ENCODE results near the gene DAB2IP.
"Not testable (repeated sequence)": the region's sequence is repeated elsewhere in the genome, so short reads cannot be mapped to it uniquely, and the experiment has no call there.

The DAB2IP gene

DNA sequence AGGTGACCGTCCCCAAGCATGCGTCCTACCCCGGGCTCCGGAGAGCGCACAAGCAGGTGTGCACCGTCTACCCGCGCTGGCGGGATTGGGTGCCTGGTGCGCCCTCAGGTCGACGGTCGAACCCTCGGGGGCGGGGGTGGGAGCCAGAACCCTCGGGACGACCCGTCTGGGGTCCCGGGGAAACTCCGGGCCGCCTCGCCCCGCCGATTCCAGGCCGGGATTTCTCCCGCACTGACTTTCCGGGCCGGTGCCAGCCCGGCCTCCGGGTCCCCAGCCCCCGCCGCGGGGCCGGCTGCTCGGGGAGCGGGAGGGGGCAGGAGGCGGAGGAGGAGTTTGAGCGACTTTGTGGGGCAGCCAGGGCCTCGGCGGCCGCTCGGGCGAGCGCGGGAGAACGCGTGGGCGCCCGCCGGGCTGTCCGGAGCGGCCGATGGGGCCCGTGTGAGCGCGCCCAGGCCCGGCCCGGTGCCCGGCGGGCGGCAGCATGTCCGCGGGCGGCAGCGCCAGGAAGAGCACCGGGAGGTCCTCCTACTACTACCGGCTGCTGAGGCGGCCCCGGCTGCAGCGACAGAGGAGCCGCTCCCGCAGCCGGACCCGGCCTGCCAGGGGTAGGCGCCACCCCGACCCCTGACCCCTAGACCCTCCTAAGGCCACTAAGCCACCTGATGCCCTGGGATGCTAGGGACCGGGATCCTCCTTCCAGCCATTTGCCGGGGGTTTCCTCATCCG lies at the start of gene DAB2IP:
Gene DAB2IP, plus strand, starts transcription at position 340 of the 726 bp plus-strand sequence. Its CDS starts 142 bp downstream, at position 482.
- DNase-seq, result no peak

GRCh38 chr9:121603028-121603427 lies 48.4 kb upstream of the DAB2IP start:
- no peak for DNase-seq

DNA sequence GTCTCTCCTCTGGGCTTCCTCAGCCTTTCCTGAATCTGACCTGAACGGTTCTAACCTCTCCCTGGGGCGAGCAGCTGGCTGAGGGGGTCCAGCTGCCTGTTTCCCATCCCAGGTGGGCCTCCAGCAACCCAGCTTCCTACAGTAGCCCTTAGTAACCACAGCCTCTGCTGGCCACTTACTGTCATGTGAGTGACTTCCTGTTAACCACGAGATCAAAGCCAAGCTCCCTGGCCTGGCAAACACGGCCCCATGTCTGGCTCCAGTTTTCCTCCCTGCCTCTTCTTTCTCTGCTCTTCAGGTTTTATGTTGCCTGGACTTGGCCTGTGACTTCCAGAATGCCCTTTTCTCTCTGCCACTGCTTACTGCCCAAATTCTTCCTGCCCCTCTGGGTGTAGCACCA lies 47.2 kb upstream of the DAB2IP start:
- DNase-seq, result no peak

DNA sequence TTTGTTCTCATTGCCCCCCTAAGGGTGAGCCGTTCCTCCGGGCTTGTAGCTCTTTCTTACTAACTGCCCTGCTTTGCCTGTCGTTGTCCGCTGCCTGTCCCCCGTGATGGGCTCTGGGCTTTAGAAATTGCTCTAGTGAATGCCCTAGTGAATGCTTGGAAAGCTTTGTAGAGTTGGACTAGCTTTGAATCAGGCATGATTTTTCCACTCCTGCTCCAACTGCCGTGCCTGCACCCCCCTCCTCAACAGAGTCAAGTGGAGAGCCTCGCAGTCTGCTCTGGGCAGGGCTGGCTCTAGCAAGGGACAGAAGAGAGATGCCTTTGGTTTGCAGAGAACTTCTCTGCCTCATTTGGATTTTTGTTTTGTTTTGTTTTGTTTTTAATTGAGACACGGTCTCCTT lies 46.8 kb upstream of the DAB2IP start:
- DNase-seq, result no peak

DNA sequence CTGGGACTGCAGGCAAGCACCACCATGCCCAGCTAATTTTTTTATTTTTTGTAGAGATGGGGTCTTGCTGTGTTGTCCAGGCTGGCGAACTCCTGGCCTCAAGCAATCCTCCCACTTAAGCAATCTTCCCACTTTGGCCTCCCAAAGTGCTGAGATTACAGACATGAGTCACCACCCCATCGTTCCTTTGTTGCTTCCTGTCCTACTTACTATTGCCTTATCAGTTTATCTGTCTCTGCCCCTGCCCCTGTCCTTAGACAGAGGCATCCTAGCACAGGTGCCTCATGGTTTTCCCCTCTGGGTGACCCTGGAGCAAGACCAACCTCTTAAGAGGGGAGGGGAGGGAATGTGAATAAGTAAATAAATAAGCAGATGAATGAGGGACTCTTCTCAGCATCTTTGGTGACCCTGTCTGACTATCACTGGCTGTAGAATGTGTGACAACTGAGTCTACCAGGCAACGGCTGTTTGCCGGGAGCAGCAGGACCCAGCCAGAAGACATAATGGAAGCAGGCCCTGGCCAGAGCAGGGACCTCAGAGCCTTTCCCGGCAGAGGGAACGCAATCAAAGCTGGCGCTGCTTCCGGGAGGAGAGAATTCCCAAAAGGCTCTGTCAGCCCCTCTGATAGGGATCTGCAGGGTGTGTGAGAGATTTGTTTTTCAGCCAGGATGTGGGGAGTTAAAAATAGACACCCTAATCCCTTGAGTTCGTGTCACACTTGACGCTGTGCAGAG lies 43.8 kb upstream of the DAB2IP start:
- no peak for DNase-seq

GRCh38 chr9:121608168-121608853 lies 43.1 kb upstream of the DAB2IP start:
- DNase-seq, result no peak

DNA sequence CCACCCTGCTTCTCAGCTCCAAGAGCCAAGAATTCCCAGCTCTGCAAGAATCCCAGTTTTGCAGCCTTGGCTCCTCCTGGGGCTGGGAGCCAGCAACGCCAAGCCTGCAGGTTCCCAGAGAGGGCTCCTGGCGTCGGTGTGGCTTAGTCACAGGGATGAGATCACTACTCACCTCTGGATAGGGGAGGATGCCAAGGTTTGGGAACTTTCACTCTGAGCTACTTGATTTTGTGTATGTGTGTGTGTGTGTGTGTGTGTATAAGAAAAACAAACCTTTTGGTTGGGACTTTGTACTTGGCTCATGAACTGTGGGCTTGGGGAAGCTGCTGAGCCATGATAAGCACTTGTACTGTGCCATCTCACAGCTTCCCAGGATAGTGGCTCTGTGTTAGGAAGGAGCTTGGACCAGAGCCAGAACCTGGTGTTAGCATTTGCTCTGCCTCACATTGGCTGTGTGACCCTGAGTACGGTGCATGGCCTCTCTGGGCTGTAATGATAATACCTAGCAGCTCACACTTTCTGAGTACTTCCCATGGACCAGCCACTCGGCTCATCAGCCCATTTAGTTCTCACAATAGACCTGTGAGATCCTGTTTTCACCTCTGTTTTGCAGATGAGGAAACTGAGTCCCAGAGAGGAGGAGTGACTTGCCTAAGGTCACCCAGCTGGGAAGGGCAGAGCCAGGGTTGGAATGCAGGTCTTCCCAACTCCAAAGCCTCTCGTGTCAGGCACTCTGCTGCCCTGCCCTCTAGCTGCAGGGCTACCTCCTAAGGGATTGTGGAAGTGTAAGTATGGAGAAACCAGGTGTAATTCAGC lies 41.4 kb upstream of the DAB2IP start:
- DNase-seq, result no peak

DNA sequence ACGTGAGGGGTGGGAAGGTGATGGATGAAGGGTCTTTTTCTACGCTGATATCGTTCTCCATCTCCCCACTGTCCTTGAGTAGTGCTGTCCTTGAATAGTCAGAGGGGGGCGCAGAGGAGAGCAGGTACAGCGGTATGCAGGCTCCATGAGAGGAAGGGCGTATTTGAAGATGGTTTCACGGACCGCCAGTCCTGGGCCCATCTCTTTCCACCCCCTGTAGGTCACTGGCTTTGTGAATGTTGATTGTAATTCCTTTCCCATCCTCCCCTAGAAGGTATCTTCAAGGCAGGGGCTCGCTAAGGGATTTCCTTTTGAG lies 40.8 kb upstream of the DAB2IP start:
- DNase-seq, result no peak

DNA sequence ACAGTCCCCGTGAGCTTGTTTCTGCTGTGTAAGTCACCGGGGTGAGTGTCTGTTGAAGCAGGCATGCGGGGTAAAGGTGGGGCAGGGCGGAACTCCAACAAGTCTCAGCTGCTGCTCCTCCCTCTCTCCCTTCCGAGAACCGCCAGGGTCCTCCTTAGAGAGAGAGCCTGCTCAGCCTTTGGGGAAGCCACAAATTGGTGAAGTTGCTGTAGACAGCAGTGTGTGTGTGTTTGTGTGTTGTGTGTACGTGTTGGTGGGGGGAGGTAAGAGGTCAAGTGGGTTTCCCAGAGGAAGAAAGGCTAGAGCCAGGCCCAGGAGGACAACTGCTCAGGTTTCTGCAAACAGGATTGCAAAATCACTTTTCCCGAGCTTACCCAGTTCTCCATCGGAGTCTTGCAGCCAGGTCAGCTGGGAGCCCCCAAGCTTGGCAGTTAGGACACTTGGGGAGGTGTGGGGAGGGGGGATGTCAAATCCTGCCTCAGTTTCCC lies 38.9 kb upstream of the DAB2IP start:
- DNase-seq, result no peak

GRCh38 chr9:121613009-121613752 lies 38.3 kb upstream of the DAB2IP start:
- DNase-seq, result no peak

DNA sequence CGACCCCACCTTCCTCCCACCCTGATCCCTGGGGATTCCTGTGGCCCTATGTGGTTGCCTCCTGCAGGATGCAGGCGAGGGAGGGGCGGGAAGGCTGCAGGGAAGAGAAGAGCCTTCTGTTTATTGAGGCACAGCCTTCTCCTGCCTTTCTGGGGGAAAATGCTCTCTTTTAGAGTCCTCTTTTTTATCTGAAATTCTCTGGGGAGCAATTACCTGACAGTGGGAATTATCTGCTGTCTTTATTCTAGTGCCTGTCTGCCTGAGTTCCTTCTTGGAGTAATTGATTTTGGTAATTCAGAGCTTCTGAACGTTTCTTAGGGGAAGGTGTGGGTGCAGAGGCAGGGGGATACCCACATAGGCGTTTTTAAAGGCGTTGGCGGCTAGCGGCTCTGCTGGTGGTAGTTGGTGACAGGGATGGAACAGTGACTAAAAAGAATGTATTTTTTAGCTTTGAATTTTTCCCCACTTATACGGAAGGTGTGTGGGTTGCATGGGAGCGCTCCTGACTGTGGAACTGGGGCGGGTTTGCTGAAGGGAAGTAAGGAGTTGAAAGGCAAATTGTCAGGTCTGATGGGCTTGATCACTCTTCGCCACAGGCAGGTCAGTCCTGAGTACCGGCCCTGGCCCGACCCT lies 35.2 kb upstream of the DAB2IP start:
- DNase-seq, result no peak

DNA sequence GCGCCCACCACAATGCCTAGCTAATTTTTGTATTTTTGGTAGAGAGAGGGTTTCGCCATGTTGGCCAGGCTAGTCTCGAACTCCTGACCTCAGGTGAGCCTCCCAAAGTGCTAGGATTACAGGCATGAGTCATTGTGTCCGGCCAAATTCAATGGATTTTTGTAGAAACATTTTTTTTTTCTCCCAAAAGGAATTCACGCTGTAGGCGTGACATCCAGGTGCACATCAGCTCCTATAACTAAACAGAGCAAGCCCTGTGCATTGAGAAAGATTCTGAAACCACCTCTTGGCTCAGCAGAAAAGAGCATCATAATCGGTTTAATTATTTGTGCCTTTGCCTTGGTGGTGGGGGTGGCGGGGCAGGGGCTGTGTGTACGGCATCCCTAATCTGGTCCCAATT lies 32.9 kb upstream of the DAB2IP start:
- no peak for DNase-seq

DNA sequence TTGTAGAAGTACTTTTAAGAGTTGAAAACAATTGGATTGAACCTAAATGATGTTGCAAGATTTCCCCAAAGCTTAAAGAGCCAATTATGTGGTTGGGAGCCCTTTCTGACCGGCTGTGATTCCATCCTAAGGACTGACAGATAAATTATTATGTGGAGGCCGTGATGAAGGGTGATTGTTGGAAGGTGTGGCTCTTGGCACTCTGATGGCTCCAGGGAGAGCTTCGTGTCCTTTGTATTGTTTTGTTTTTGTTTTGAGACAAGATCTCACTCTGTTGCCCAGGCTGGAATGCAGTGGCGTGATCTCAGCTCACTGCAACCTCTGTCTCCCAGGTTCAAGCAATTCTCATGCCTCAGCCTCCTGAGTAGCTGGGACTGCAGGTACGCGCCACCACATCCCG lies 32.5 kb upstream of the DAB2IP start:
- DNase-seq, result not testable (repeated sequence)

GRCh38 chr9:121619545-121620324 lies 31.7 kb upstream of the DAB2IP start:
- no peak for DNase-seq

GRCh38 chr9:121620325-121620673 lies 31.1 kb upstream of the DAB2IP start:
- no peak for DNase-seq

GRCh38 chr9:121620777-121621449 lies 30.5 kb upstream of the DAB2IP start:
- no peak for DNase-seq

DNA sequence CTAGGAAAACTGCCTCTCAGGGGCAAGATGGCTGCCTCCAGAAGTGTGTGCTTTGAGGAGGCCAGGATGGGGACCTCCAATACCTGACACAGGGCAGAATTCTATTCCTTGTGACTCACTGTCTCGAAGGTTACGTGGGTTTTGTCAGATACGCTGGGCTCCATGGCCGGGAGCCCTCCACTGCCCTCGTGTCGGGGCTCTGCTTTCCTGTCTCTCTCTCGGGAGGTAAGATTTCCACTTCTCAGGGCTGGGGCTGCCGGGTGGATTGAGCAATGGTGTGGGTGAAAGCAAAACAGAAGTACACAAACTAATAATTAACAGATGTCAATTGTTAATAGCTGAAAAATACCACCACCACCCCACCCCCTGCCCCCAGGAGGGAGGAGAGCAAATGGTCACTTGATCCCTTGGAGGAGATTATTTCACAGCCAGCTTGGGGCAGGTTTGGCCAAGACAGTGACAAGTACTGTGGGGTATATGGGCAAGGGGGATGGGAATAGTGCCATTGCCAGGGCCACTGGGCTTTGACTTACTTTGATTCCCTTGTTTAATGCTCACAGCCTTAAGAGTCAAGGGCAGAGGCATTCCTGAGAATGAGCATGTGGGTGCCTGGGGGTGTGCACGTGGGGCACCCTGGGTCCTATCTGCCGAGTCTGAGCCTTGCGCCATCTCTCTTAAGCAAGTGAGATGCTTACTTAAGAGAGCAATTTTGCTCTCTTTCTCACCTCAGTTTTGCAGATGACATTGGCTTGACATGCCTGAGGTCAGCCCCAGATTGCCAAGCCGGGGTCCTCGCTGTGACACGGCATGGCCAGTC lies 28.8 kb upstream of the DAB2IP start:
- no peak for DNase-seq

GRCh38 chr9:121623430-121623829 lies 28.0 kb upstream of the DAB2IP start:
- not testable (repeated sequence) for DNase-seq

DNA sequence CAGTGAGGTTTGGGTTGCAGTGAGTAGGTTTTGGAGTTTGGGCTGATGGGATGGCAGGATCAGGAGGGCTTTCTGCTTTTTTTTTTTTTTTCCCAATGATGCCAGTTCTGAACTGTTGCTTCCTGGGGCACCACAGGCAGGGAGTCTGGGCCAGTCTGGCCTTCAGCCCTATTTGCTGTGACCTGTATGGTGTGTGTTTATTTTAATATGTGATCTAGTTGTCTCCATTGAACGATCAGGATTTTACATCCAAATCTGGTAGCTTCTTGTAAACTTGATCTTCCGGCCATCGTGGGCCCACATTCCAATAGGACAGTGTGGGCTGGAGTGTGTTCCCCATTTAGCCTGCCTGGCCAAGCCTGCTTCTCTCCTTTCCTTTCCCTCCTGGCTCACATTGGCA lies 25.8 kb upstream of the DAB2IP start:
- DNase-seq, result no peak

GRCh38 chr9:121626012-121626411 lies 25.4 kb upstream of the DAB2IP start:
- DNase-seq, result no peak
